ENCODE measurements around the gene PHLPP1.

GRCh38 chr18:62976227-62976626 lies 260.9 kb downstream of the PHLPP1 start:
- TF ChIP-seq, protein P1, sequence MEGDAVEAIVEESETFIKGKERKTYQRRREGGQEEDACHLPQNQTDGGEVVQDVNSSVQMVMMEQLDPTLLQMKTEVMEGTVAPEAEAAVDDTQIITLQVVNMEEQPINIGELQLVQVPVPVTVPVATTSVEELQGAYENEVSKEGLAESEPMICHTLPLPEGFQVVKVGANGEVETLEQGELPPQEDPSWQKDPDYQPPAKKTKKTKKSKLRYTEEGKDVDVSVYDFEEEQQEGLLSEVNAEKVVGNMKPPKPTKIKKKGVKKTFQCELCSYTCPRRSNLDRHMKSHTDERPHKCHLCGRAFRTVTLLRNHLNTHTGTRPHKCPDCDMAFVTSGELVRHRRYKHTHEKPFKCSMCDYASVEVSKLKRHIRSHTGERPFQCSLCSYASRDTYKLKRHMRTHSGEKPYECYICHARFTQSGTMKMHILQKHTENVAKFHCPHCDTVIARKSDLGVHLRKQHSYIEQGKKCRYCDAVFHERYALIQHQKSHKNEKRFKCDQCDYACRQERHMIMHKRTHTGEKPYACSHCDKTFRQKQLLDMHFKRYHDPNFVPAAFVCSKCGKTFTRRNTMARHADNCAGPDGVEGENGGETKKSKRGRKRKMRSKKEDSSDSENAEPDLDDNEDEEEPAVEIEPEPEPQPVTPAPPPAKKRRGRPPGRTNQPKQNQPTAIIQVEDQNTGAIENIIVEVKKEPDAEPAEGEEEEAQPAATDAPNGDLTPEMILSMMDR (IDR thresholded peaks at IDR 0.05): no peak
- no peak for TF ChIP-seq POLR2A (IDR thresholded peaks at IDR 0.05)
